DND-41 (cell line): ENCODE measurements around the gene JCAD.

Experiments
- ATAC-seq: fragments of 200-7000 bp; cut with Tn5 transposase; 3 replicates; pipeline ENCODE4 v1.9.1; 2021; ENCODE audit warnings: low read depth; ENCODE audit not compliant: insufficient read depth
- DNase-seq: peaks from one replicate; pipeline ENCODE4 v3.0.0-alpha.2; 2020
- H2AFZ ChIP-seq: 2 replicates; pipeline ENCODE4 v1.6.0; 2012; ENCODE audit warnings: low read depth, low read length
- H3K27ac ChIP-seq: 2 replicates; pipeline ENCODE4 v1.5.1; 2012; ENCODE audit warnings: low read length, inconsistent platforms
- H3K27me3 ChIP-seq: fragments of 200-600 bp; sonication (generic); 2 replicates; pipeline ENCODE4 v1.6.0; 2012; ENCODE audit warnings: low read length, mild to moderate bottlenecking, inconsistent platforms; ENCODE audit not compliant: insufficient read depth, poor library complexity
- H3K36me3 ChIP-seq: 2 replicates; pipeline ENCODE4 v1.5.1; 2012; ENCODE audit warnings: low read length, inconsistent platforms; ENCODE audit not compliant: insufficient read depth
- H3K4me1 ChIP-seq: 2 replicates; pipeline ENCODE4 v1.5.1; 2012; ENCODE audit warnings: mild to moderate bottlenecking, low read length; ENCODE audit not compliant: insufficient read depth
- H3K4me2 ChIP-seq: 2 replicates; pipeline ENCODE4 v1.6.0; 2012; ENCODE audit warnings: mild to moderate bottlenecking, moderate library complexity, low read length, inconsistent platforms; ENCODE audit not compliant: insufficient read depth
- H3K4me3 ChIP-seq, 2 experiments: fragments of 200-600 bp in 1 of 2; shearing (Covaris generic) in 1 of 2; 2 replicates each; pipeline ENCODE4 v1.5.1; 2012 to 2016; ENCODE audit warnings: inconsistent platforms in 2 of 2, low read length in 2 of 2, mild to moderate bottlenecking in 2 of 2, low read depth in 1 of 2, moderate library complexity in 1 of 2
- H3K79me2 ChIP-seq: 2 replicates; pipeline ENCODE4 v1.6.0; 2012; ENCODE audit warnings: low read length, inconsistent platforms; ENCODE audit not compliant: insufficient read depth
- H3K9ac ChIP-seq: 2 replicates; pipeline ENCODE4 v1.6.0; 2012; ENCODE audit warnings: low read depth, mild to moderate bottlenecking, inconsistent platforms, low read length, moderate library complexity
- H3K9me3 ChIP-seq: 2 replicates; pipeline ENCODE4 v1.5.1; 2012; ENCODE audit warnings: low read length, moderate library complexity, mild to moderate bottlenecking, inconsistent platforms; ENCODE audit not compliant: insufficient read depth, severe bottlenecking
- H4K20me1 ChIP-seq: 2 replicates; pipeline ENCODE4 v1.6.0; 2012; ENCODE audit warnings: low read length; ENCODE audit not compliant: insufficient read depth
- EZH2 ChIP-seq: IDR thresholded peaks from 3 replicates; pipeline ENCODE4 v1.6.1; 2012; ENCODE audit warnings: borderline replicate concordance, low read depth, mild to moderate bottlenecking, moderate library complexity, low read length, inconsistent platforms; ENCODE audit not compliant: severe bottlenecking
- TF ChIP-seq, protein P1 (sequence below): IDR thresholded peaks from 2 replicates; pipeline ENCODE4 v1.5.1; 2012; ENCODE audit warnings: borderline replicate concordance, low read length, moderate library complexity, mild to moderate bottlenecking; ENCODE audit not compliant: poor library complexity, severe bottlenecking; ENCODE audit errors: extremely low read depth

The JCAD gene

DNA sequence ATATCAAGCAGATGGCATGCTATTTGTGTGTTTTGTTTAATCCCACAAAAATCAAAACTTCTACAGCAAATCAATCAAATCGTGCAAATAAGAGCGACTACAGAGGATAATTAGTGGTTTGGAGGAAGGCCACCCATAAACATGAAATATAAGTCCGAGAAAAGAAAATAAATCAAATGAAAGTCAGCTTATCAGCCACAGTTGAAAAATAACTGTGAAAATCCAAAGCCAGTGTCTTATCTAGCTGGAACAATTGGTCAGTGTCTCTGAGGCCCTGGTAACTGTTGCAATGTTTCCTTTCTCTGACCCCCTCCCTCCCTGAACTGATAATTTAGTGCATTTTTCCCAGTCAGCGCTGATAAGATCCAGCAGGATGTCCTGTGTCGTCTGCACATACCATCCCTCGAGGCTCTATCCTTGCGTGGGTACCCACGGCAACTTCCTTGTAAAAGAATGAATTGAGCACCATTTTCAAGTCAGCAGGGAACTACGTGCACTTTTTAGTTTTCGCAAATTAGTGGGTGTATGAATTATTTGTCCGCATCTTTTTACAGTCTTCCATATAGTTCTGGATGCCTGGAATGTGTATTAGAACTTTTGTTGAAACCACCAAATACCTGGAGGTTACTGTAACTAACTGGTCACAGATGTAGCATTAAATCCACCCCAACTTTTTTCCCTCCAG is 10.8 kb upstream of the JCAD start:
- Histone ChIP-seq H3K36me3 (no peaks in the 10 kb centered on the region), H3K4me1 (no peaks in the 10 kb centered on the region), H3K79me2 (no peaks in the 10 kb centered on the region), H3K9me3 (no peaks in the 10 kb centered on the region), H3K27ac (no peak overlapping the region), H3K9ac (no peak overlapping the region), H2AFZ (no peak overlapping the region), H3K4me3 (no peak overlapping the region), H4K20me1 (no peaks in the 10 kb centered on the region), H3K4me2 (no peak overlapping the region), H3K27me3 (no peaks in the 10 kb centered on the region)
- no peak for TF ChIP-seq EZH2
- TF ChIP-seq, protein P1, sequence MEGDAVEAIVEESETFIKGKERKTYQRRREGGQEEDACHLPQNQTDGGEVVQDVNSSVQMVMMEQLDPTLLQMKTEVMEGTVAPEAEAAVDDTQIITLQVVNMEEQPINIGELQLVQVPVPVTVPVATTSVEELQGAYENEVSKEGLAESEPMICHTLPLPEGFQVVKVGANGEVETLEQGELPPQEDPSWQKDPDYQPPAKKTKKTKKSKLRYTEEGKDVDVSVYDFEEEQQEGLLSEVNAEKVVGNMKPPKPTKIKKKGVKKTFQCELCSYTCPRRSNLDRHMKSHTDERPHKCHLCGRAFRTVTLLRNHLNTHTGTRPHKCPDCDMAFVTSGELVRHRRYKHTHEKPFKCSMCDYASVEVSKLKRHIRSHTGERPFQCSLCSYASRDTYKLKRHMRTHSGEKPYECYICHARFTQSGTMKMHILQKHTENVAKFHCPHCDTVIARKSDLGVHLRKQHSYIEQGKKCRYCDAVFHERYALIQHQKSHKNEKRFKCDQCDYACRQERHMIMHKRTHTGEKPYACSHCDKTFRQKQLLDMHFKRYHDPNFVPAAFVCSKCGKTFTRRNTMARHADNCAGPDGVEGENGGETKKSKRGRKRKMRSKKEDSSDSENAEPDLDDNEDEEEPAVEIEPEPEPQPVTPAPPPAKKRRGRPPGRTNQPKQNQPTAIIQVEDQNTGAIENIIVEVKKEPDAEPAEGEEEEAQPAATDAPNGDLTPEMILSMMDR, result no peak
- no peak for DNase-seq
- ATAC-seq, result no peak

GRCh38 chr10:30068492-30069223 is 9.3 kb upstream of the JCAD start:
- H3K4me2 ChIP-seq, result no peak overlapping the region
- no peaks in the 10 kb centered on the region for H3K4me1 ChIP-seq
- no peaks in the 10 kb centered on the region for H3K9me3 ChIP-seq
- ATAC-seq (no peak), DNase-seq (no peak)
- no peak overlapping the region for H3K27ac ChIP-seq
- no peak overlapping the region for H3K4me3 ChIP-seq
- H3K27me3 ChIP-seq, result no peaks in the 10 kb centered on the region
- no peaks in the 10 kb centered on the region for H4K20me1 ChIP-seq
- H3K36me3 ChIP-seq, result no peaks in the 10 kb centered on the region
- no peak overlapping the region for H3K9ac ChIP-seq
- no peak overlapping the region for H2AFZ ChIP-seq
- no peaks in the 10 kb centered on the region for H3K79me2 ChIP-seq
- TF ChIP-seq, protein P1, result no peak
- TF ChIP-seq EZH2, result no peak

GRCh38 chr10:30063099-30063498 is 3.7 kb upstream of the JCAD start:
- Histone ChIP-seq H2AFZ (no peak overlapping the region), H4K20me1 (no peaks in the 10 kb centered on the region), H3K4me1 (no peaks in the 10 kb centered on the region), H3K9me3 (no peaks in the 10 kb centered on the region), H3K27ac (no peak overlapping the region), H3K4me3 (no peak overlapping the region), H3K9ac (no peak overlapping the region), H3K36me3 (no peaks in the 10 kb centered on the region), H3K79me2 (no peaks in the 10 kb centered on the region), H3K4me2 (no peak overlapping the region), H3K27me3 (no peaks in the 10 kb centered on the region)
- ATAC-seq (no peak), DNase-seq (no peak)
- TF ChIP-seq, protein P1, result no peak
- no peak for TF ChIP-seq EZH2
